Left renal pelvis (tissue), 4 donors: ENCODE measurements around the gene ODAM. TPM values are rescaled to one million over a fixed set of nuclear protein-coding genes. Genes with fewer than 3 reads are reported as not detected.
A peak's percentile ranks its signal among the peaks of the same experiment; 100 is the strongest.
"Not testable (repeated sequence)": the region's sequence is repeated elsewhere in the genome, so short reads cannot be mapped to it uniquely, and the experiment has no call there.

ENCODE experiments used
- DNase-seq, 4 donors: peaks; one replicate each; pipeline ENCODE4 v3.0.0-alpha.2; 2013; ENCODE audit warnings: low read depth in 4 of 4, low spot score in 3 of 4
- polyA plus RNA-seq, 4 donors: library from polyadenylated mRNA; unstranded; fragments of 120-200 nt; gene quantifications; one replicate each; pipeline ENCODE4 v1.2.1, GENCODE V29; 2013; ENCODE audit not compliant: insufficient read length in 4 of 4

The ODAM gene
- 1 to 10 TPM in 3 of 4 donors, not detected in 1; 1.3 to 1.9 (median 1.3) TPM for polyA plus RNA-seq

- no peak for DNase-seq
Measured at GRCh38 chr4:70195425-70195824, at the start of gene ODAM. ODAM (plus strand) TSS chr4:70195725; CDS start chr4:70196544, 819 bp downstream.

GRCh38 chr4:70151271-70151670 lies 44.3 kb upstream of the ODAM start:
- DNase-seq, result no peak

GRCh38 chr4:70152088-70152487 lies 43.4 kb upstream of the ODAM start:
- DNase-seq, result no peak

GRCh38 chr4:70153937-70154336 lies 41.6 kb upstream of the ODAM start, which contains the start of gene PRR27:
PRR27 (plus strand) TSS chr4:70154237; CDS start chr4:70154376, 139 bp downstream.
- no peak for DNase-seq

- DNase-seq, result no peak
Measured at GRCh38 chr4:70158576-70158975, 36.9 kb upstream of the ODAM start.

GRCh38 chr4:70177090-70177489 lies 18.4 kb upstream of the ODAM start:
- no peak for DNase-seq

GRCh38 chr4:70178075-70178660 lies 17.4 kb upstream of the ODAM start:
- DNase-seq, result no peak

- no peak for DNase-seq
Measured at GRCh38 chr4:70179811-70180210, 15.7 kb upstream of the ODAM start.

- no peak for DNase-seq
Measured at GRCh38 chr4:70181864-70182263, 13.7 kb upstream of the ODAM start.

GRCh38 chr4:70182517-70183167 lies 12.9 kb upstream of the ODAM start:
- DNase-seq, result no peak

GRCh38 chr4:70183168-70183939 lies 12.2 kb upstream of the ODAM start:
- DNase-seq, result peak in 1 of 4 donors; percentile 20

- no peak for DNase-seq
Measured at GRCh38 chr4:70183940-70184246, 11.6 kb upstream of the ODAM start.

- no peak for DNase-seq
Measured at GRCh38 chr4:70187216-70187615, 8.3 kb upstream of the ODAM start.

- no peak for DNase-seq
Measured at GRCh38 chr4:70190579-70190978, 4.9 kb upstream of the ODAM start.

- DNase-seq, result no peak
Measured at GRCh38 chr4:70191647-70192046, 3.9 kb upstream of the ODAM start.

- DNase-seq, result no peak
Measured at GRCh38 chr4:70192895-70193294, 2.6 kb upstream of the ODAM start.

- DNase-seq, result no peak
Measured at GRCh38 chr4:70196857-70197256, 1.3 kb downstream of the ODAM start.

GRCh38 chr4:70197842-70198241 lies 2.3 kb downstream of the ODAM start:
- DNase-seq, result no peak

- no peak for DNase-seq
Measured at GRCh38 chr4:70203601-70204000, 8.1 kb downstream of the ODAM start.

- not testable (repeated sequence) for DNase-seq
Measured at GRCh38 chr4:70212752-70213151, 17.2 kb downstream of the ODAM start.

- not testable (repeated sequence) for DNase-seq
Measured at GRCh38 chr4:70216109-70216508, 20.6 kb downstream of the ODAM start.

- not testable (repeated sequence) for DNase-seq
Measured at GRCh38 chr4:70216550-70216949, 21.0 kb downstream of the ODAM start.
